Kasumi-1 (cell line): Measurements from ENCODE around the gene RNF212.
"Not testable (repeated sequence)": the region's sequence is repeated elsewhere in the genome, so short reads cannot be mapped to it uniquely, and the experiment has no call there.

Experiments used
- DNase-seq, 2 experiments: peaks; one replicate each; lab custom pipeline; 2025; lab: John Stamatoyannopoulos, UW

RNF212 gene

DNA sequence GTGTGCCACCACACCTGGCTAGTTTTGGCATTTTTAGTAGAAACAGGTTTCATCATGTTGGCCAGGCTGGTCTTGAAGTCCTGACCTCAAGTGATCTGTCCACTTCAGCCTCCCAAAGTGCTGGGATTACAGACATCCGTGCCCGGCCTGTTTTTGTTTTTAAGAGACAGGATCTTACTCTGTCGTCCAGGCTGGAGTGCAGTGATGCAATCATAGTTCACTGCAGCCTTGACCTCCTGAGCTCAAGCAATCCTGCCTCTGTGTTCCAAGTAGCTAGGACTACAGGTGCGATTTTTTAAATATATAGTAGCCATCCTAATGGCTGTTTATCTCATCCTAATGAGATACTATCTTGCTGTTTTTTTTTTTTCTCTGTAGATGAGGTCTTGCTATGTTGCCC is 47.6 kb downstream of the RNF212 start:
- no peak for DNase-seq

DNA sequence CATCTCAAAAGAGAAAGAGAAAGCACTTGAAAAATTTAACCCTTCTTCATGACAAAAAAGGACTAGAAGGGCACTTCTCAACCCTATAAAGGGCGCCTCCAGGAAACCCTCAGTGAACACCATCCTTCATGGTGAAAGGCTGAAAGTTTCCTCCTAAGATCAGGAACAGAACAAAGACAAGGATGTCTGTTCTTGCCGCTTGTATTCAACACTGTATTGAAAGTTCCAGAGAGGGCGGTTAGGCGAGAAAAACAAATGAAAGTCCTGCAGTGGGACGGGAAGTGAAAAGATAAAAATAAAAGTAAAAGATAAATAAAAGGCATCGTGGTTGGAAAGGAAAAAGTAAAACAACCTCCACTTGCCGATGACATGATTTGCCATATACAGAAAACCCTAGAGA is 50.9 kb downstream of the RNF212 start:
- no peak for DNase-seq

DNA sequence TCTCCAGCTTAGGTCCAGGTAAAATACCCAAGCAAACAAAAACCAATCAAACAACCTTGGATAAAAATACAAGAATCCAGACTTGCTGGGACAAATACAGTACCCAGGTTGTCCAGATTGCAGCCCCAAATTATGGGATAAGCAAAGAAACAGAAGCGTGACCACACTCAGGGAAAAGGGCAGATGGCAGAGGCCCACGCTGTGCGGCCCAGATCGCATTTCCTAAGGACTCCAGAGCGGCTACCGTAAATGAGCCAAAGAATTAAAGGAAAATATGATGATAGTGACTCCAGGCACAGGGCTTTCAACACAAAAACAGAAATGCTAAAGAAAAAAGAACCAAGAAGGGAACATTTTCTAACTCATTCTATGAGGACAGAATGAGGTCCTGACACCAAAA is 51.6 kb downstream of the RNF212 start:
- DNase-seq: no peak

DNA sequence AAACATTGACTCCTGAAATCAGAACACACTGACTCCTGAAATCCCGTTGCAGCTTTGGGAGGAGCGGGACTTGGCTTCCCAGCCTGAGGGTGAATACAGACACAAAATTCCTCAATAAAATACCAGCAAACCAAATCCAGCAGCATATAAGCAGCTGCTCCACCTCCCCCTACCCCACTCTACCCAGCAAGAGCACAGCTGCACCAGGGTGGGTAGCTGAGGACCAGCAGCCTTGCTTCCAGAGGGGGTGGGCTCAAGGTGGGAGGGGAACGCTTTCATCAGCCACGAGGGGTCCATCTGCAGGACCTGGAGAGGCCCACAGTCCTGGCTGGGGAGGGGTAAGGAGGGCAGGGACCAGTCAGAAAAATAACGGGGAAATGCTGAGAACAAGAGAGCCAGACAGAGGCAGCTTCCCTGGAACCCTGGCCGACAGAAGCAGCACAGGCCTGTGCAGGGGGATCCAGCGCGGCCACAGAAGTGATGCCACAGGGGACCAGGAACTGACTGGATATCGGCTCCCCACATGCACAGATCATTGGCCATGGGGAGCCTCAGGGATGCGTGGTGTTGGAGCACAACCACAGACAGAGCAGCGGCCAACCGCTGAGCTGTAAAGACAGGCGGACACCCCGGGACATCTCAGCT is 52.2 kb downstream of the RNF212 start:
- no peak for DNase-seq

DNA sequence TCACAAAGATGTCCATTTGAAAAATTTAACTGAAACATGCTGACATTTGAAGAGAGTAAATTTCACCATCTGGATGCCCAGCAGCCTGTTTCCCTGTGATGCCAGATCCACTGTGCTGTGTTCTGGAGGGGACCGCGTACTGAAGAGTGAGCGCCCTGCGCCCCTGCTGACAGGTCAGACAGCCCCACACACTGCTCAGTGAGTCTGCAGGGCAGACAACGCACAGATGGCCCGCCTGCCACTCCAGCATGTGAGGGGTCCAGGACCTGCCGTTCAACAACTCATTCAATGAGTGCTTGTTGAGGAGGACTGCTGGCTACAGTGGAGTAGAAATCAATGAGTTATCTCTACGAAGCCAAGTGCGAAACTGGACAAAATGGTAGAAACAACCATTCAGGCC is 52.7 kb downstream of the RNF212 start:
- no peak for DNase-seq

DNA sequence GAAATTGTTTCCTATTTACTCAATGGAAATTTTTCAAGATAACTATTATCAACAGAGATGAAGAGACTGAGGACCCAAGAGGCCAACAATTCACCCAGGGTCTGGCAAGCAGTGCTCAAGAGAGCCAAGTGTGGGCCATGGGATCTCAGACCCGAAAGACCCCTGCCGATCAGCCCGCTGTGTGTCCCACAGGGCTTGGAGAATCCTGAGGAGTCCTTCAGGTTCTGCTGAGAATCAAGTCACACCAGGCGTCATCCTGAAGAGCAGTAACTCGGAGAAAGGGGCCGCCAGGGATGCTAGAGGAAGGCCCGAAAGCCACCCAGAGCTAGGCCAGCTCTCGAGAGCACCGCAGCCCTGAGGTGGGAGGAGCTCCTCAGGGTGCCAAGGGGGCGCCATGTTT is 53.2 kb downstream of the RNF212 start:
- DNase-seq: no peak

DNA sequence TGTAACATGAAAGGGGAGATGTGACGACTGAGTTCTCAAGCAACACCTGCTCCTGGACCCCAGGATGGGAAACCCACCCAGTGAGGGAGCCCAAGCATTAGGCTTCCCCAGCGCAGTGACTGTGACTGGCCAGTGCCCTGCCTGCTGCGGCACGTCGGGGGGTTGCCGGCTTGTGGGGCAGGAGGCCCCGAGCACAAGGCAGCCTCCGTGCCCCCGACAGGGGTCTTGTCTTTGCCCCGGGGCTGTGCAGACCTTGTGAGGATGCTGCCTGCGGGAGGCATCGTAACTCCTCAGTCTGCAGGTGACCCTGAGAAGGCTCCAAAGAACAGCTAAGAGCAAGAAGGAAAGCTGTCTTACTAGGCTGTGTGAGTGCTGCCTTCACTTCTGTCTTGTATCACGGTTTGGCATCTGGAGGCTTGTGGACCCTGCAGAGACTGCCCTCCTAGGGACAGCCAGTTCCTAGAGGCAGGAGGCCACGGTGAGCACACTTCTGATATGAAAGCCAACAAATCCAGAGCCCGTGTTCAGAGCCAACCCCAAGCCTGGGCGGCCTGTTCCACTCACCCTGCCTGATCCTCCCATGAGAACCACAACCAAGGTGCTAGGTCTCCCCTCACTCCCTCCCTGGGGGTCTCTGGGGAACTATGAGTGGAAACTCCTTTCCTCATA is 54.2 kb downstream of the RNF212 start:
- DNase-seq: no peak

DNA sequence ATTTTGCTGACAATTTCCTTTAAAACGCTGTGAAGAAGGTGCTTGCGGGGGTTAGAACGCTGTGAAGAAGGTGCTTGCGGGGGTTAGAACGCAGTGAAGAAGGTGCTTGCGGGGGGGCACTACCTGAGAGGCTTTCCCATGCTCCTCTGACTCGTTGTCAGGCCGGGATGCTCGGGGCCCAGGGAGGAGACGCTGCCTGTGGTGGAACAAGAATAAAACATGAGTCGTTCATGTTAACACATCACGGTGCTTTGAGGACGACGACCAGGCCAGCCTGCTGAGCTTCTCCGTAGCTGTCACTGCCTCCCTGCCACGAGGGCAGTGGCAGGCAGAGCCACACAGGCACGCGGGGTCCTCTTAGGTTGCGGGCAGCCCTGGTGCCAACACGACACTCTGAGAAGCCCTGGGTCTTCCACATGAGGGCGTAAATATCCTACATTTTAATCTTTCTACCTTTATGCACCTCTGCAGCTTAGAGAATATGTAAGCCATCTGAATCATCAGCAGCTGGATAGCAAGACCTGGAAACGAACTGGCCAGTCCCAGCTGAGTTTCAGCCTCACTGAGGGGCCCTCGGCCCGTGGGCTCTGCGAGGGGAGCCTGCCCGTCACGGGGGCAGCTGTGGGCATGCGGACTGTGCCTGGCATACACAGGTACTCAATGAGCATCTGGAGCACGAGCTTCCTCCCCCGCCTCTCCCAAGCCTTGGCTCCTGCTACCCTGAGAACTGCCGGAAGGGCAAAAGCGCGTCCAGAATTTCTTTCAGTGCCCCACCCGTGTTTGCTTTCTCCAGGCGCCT is 55.0 kb downstream of the RNF212 start:
- DNase-seq: no peak

DNA sequence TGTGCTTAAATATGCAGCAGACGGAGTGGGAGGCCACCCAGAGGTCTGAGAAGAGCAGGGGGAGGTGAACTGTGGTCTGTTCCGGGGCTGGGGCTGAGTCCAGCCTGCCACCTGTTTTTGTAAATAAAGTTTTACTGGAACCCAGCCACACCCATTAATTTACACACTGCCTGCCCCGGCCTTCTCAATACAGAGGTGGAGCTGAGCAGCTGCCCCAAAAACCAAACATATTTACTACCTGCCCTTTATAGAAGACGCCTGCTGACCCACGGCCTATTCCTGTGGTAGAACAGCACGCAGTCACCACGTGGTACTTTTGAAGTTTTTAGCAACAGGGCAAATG is 56.0 kb downstream of the RNF212 start:
- no peak for DNase-seq

DNA sequence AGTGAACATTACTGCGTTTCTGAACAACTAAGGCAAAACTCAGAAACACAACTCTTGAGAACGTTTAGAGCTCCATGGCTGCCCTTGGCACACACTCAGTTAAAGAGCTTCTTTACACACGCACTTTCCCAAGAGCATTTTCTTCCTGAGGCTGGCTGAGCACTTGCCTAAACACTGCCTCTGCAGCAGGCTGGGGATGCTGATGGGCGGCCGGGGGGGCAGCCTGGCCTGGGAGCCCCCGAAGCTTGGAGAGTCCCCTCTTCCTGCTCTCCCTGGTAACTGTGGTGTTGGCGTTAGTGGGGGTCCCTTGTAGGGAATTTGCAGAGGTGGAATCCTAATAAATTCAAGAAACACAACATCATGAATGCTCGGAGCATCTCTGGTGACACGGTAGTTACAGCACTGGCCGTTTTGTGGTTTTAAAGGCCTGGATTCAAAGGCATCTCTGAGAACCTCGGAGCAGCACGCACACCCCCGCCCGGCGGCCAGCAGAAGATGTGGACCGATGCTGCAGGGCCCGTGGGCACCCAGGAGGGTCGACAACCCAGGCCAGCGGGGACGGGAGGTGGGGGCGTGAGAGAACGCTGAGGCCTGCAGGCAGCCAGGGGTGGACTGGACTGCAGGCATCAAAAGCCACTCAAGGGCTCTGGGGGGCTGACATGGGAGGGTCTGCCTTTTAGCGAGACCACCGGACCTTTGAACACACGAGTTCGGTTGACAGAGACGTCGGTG is 56.5 kb downstream of the RNF212 start:
- no peak for DNase-seq

DNA sequence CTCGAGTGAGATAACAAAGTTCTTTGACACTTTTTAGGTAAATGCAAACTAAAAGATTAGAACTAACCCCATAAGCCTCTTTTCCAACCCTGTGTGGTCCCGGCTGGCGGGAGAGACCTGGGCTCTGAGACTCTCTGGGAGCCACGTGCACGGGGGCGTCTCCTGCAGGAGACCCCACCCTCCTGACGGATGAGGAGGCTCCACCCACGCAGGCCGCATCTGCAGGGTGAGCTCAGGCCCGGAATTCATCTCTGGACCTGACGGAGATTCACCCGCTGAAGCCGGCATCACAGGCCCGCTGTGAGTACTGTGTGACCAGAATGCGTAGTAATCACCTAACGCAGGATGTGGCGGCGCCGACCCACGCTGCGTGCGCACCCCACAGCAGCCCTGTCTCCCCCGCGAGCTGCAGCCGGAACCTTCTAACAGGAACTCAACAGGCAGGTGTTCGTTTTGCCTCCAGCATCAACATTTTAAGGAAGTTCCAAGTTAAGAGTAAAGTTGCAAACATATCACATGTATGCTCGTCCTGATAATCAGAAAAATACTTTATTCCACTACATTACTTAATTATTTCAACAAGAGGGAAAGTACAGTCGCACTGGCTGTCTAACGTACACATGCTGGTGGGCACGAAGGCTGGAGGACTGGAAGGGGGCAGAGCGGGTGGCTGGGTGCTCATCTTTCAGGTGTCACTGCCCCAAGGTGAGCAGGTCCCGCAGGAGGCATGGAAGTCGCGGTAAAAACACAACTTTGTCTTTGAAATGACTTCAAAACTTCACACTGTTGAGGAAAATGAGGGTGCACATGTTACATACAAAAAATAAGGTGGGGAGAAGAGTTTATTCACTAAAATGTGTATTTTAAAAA is 57.4 kb downstream of the RNF212 start:
- peak; percentile 43 to 51 for DNase-seq

DNA sequence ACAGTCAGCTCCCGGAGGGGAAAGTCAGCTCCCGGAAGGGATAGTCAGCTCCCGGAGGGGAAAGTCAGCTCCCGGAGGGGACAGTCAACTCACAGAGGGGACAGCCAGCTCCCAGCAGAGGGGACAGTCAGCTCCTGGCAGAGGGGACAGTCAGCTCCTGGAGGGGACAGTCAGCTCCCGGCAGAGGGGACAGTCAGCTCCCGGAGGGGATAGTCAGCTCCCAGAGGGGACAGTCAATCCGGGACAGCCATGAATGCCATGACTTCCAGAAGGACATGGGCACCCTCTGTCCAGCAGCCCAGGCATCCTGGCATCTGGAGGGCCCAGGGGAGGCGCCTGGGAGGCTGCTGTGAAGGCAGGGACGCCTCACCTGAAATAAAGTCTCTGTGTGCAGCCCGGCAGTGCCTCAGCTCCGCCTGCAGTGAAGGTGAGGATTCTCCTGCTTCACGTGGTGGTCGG is 58.1 kb downstream of the RNF212 start:
- not testable (repeated sequence) for DNase-seq

DNA sequence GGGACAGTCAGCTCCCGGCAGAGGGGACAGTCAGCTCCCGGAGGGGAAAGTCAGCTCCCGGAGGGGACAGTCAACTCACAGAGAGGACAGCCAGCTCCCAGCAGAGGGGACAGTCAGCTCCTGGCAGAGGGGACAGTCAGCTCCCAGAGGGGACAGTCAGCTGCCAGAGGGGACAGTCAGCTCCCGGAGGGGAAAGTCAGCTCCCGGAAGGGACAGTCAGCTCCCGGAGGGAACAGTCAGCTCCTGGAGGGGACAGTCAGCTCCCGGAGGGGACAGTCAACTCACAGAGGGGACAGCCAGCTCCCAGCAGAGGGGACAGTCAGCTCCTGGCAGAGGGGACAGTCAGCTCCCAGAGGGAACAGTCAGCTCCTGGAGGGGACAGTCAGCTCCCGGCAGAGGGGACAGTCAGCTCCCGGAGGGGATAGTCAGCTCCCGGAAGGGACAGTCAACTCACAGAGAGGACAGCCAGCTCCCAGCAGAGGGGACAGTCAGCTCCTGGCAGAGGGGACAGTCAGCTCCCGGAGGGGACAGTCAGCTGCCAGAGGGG is 58.6 kb downstream of the RNF212 start:
- DNase-seq: not testable (repeated sequence)

DNA sequence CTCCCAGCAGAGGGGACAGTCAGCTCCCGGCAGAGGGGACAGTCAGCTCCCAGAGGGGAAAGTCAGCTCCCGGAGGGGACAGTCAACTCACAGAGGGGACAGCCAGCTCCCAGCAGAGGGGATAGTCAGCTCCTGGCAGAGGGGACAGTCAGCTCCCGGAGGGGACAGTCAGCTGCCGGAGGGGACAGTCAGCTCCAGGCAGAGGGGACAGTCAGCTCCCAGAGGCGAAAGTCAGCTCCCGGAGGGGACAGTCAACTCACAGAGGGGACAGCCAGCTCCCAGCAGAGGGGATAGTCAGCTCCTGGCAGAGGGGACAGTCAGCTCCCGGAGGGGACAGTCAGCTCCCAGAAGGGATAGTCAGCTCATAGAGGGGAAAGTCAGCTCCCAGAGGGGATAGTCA is 59.5 kb downstream of the RNF212 start:
- DNase-seq: not testable (repeated sequence)

DNA sequence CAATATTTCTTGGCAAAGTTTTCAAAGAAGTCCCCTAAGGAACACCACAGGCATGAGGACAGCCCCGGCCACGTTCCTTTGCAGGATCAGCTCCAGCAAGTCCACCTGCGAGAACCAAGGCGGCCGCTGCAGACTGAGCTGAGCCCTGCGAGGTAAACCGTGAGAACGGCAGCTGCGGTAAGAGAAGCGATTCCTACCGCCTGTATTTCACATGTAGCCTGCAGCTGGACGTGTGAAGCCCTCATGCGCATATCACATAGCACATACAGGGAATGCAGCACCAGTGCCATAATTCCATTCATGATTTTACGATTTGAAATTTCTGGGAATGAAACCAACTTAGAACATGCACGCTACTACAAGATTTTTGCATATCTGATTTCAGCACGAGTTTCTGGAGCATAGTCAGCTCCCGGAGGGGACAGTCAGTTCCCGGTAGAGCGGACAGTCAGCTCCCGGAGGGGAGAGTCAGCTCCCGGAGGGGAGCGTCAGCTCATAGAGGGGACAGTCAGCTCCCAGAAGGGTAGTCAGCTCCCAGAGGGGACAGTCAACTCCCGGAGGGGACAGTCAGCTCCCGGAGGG is 60.2 kb downstream of the RNF212 start:
- no peak for DNase-seq

DNA sequence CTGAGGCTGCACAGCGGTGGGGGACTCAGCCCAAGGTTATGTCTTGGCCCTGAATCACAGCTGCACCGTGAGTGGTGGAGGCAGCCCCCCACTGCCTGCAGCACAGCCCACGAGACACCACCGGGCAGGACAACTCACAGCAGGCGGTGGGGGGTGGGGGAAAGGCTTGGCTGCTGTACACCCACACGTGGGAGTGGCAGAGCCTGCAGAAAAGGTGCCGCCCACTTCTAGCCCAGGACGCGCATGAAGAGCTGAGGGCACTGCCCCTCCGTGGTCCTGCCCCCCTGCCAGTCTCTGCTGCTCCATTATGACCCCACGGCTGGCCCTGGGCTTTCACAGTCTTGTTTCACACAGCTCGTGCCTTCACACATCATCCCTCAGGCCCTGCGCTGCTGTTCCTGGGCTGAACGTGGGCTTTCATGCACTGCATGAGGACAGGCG is 61.1 kb downstream of the RNF212 start:
- DNase-seq: no peak

DNA sequence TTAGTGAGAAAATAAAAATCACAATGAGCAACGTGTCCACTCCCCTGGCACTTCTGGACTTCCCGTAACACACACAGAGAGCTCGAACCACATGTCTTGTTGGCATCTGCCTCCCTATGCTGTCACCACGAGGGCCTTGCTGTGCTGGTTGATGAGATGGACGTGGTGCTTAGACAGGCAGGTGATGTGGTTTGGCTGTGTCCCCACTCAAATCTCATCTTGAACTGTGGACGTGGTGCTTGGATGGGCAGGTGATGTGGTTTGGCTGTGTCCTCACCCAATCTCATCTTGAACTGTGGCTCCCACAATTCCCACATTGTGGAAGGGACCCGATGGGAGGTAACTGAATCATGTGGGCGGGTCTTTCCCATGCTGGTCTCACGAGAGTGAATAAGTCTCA is 61.9 kb downstream of the RNF212 start:
- DNase-seq: no peak

DNA sequence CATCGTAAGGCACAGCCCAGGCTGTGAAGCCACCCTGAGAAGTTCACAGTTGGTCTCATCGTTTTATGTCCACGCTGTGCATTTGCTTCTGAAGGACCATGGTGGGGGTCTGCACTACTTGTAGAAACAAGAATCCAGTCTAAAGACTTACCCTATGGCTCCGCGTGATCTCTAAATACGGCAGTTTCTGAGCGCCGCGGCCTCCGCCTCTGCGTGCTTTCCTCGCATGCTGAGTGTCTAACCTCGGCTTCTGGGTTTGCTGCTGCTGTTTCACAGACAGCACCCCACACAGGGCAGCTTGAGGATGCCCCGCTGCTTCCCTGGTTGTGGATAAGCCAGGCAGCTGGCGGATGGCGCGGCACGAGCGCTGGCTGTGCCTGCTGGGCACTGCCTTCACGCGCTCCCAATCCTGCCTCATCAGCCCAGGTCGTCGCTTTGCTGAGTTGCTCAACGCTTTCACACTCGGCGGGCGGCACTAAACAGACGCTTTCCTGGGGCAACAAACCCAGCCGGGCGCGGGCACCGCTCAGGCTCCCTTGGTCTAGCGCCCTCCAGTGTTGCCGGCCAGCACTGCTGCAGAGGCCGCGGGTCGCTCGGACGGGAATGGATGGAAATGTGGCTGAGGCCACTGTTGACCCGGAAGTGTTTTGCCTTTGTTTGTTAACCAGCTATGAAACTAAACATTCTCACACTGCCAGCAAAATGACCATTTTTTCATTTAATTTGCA is 62.7 kb downstream of the RNF212 start:
- no peak for DNase-seq

DNA sequence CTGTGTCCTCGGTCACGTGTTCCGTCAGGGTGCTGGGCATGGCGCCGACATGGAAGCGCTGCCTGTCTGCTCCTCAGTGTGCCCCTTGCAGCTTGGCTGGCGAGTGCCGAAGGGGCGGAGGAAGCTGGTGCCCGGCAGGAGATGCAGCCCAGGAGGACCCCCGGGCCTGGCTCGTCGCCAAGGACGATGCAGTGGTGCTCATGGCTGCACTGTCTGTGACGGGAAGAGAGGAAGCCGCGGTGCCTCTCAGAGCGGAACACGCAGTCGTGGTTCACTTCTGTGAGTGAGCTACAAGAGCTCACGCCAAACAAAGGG is 63.8 kb downstream of the RNF212 start:
- no peak for DNase-seq
